ENCODE results near the gene UGT1A9.

UGT1A9 gene

DNA sequence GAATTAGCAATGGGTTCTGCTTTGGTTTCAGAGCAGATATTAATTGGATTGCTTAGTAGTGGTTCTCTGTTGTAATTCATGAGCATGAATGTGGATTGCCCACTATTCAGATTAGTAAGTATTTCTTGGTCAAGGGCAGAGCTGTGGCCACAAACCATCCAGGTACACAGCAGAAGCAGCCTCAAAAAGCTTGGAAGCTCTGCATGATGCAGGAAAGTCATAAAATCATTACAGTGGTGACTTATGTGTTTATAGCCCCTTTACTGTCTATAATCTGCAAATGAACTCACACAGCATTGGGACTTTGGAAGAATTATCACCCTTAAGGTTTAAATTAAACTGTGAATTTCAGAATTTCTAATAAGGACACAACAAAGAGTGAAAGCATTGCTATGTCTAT is 86.4 kb downstream of the UGT1A9 start:
- TF ChIP-seq FOXP2 (optimal IDR thresholded peaks at IDR 0.05; ENCODE audit: borderline replicate concordance, extremely low read depth, extremely low read length, insufficient read depth) (no peak), POLR2AphosphoS5 (IDR thresholded peaks at IDR 0.05; ENCODE audit: low read depth, low read length) (no peak), TAF1 (IDR thresholded peaks at IDR 0.05; ENCODE audit: borderline replicate concordance, insufficient read depth, low read length) (no peak), SIN3A (IDR thresholded peaks at IDR 0.05; ENCODE audit: borderline replicate concordance, insufficient read depth, low read length) (no peak)
- TF ChIP-seq, protein P1, sequence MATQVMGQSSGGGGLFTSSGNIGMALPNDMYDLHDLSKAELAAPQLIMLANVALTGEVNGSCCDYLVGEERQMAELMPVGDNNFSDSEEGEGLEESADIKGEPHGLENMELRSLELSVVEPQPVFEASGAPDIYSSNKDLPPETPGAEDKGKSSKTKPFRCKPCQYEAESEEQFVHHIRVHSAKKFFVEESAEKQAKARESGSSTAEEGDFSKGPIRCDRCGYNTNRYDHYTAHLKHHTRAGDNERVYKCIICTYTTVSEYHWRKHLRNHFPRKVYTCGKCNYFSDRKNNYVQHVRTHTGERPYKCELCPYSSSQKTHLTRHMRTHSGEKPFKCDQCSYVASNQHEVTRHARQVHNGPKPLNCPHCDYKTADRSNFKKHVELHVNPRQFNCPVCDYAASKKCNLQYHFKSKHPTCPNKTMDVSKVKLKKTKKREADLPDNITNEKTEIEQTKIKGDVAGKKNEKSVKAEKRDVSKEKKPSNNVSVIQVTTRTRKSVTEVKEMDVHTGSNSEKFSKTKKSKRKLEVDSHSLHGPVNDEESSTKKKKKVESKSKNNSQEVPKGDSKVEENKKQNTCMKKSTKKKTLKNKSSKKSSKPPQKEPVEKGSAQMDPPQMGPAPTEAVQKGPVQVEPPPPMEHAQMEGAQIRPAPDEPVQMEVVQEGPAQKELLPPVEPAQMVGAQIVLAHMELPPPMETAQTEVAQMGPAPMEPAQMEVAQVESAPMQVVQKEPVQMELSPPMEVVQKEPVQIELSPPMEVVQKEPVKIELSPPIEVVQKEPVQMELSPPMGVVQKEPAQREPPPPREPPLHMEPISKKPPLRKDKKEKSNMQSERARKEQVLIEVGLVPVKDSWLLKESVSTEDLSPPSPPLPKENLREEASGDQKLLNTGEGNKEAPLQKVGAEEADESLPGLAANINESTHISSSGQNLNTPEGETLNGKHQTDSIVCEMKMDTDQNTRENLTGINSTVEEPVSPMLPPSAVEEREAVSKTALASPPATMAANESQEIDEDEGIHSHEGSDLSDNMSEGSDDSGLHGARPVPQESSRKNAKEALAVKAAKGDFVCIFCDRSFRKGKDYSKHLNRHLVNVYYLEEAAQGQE (IDR thresholded peaks at IDR 0.05; ENCODE audit: insufficient read depth in 1 of 2, low read depth in 2 of 2, low read length in 2 of 2), result no peak

DNA sequence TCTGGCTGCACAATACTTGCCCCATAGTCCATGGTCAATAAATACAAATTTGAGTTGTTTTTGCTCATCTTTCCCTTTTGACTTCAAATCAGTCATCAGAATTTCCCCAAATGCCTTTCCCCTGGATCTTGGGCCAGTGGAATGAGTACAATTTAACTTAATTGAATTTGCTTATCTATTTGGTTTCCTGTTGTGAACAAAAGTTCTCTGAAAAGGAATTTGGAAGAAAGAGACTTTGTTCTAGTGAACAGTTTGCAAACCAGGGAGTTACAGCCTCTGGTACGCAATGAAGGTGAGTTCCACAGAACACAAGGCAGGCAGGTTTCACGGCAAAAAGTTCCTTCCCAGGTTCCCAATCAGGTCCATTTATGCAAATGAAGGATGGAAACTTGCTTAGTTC is 87.2 kb downstream of the UGT1A9 start:
- TF ChIP-seq TAF1 (IDR thresholded peaks at IDR 0.05; ENCODE audit: borderline replicate concordance, insufficient read depth, low read length) (no peak), SIN3A (IDR thresholded peaks at IDR 0.05; ENCODE audit: borderline replicate concordance, insufficient read depth, low read length) (no peak), FOXP2 (optimal IDR thresholded peaks at IDR 0.05; ENCODE audit: borderline replicate concordance, extremely low read depth, extremely low read length, insufficient read depth) (no peak), POLR2AphosphoS5 (IDR thresholded peaks at IDR 0.05; ENCODE audit: low read depth, low read length) (no peak)
- TF ChIP-seq, protein P1 (IDR thresholded peaks at IDR 0.05; ENCODE audit: insufficient read depth in 1 of 2, low read depth in 2 of 2, low read length in 2 of 2), result no peak

- TF ChIP-seq, protein P1 (IDR thresholded peaks at IDR 0.05; ENCODE audit: insufficient read depth in 1 of 2, low read depth in 2 of 2, low read length in 2 of 2), result no peak
- TF ChIP-seq SIN3A (IDR thresholded peaks at IDR 0.05; ENCODE audit: borderline replicate concordance, insufficient read depth, low read length) (no peak), TAF1 (IDR thresholded peaks at IDR 0.05; ENCODE audit: borderline replicate concordance, insufficient read depth, low read length) (no peak), FOXP2 (optimal IDR thresholded peaks at IDR 0.05; ENCODE audit: borderline replicate concordance, extremely low read depth, extremely low read length, insufficient read depth) (no peak), POLR2AphosphoS5 (IDR thresholded peaks at IDR 0.05; ENCODE audit: low read depth, low read length) (no peak)
Measured at GRCh38 chr2:233760043-233760442, 88.3 kb downstream of the UGT1A9 start, which contains the start of gene UGT1A1. TSS of gene UGT1A1 (plus strand) at chr2:233760270. CDS start at chr2:233760288, 18 bp downstream.

DNA sequence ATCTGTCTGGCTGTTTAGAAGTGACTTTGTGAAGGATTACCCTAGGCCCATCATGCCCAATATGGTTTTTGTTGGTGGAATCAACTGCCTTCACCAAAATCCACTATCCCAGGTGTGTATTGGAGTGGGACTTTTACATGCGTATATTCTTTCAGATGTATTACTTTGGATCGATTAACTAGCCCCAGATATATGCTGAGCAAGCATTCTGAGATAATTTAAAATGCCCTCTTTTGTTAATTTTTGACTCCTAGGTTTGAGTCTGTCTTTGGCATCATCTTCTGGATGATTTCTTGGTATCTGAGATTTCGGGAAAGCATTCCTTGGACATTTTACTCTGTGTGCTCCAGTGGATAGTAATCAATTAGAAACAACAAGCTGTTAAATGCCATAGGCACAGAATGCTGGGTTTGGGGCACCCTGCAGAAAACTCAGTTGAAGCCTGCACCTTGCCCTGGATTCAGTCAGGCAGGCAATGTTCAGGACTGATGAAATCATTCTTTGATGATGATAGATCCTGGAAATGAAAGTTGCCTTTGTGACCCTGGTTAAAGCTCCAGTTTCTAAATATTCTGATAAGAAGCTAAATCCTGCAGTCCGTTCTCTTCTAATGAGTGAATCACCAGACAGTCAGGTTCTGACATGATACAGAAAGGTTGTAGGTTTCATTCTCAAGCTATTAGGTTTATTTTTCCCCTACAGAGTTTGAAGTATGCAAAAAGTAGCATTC is 89.5 kb downstream of the UGT1A9 start:
- no peak for TF ChIP-seq TAF1 (IDR thresholded peaks at IDR 0.05; ENCODE audit: borderline replicate concordance, insufficient read depth, low read length)
- no peak for TF ChIP-seq SIN3A (IDR thresholded peaks at IDR 0.05; ENCODE audit: borderline replicate concordance, insufficient read depth, low read length)
- no peak for TF ChIP-seq POLR2AphosphoS5 (IDR thresholded peaks at IDR 0.05; ENCODE audit: low read depth, low read length)
- TF ChIP-seq, protein P1 (IDR thresholded peaks at IDR 0.05; ENCODE audit: insufficient read depth in 1 of 2, low read depth in 2 of 2, low read length in 2 of 2), result no peak
- no peak for TF ChIP-seq FOXP2 (optimal IDR thresholded peaks at IDR 0.05; ENCODE audit: borderline replicate concordance, extremely low read depth, extremely low read length, insufficient read depth)
